Measurements from ENCODE around the gene IQGAP2. TPM values are rescaled to one million over a fixed set of nuclear protein-coding genes. Genes with fewer than 3 reads are reported as not detected.

The IQGAP2 gene
- total RNA-seq, 1 experiment from 2014 or later, result 0.59 TPM

GRCh38 chr5:76366596-76366995 lies 36.5 kb upstream of the IQGAP2 start:
- DNase-seq (ENCODE audit: low read depth, low spot score), result no peak
- intact Hi-C loops (cut with micrococcal nuclease; ENCODE audit: unreplicated experiment) (no loop called here), in situ Hi-C loops (cut with HindIII; ENCODE audit: low pct_unique_long_range_greater_than_20kb, low sequenced_read_pairs) (no loop called here)
- no peak for TF ChIP-seq POLR2AphosphoS5 (IDR thresholded peaks at IDR 0.05; ENCODE audit: low read depth, low read length)
- no peak for TF ChIP-seq CTCF (IDR thresholded peaks at IDR 0.05)
- TF ChIP-seq SIN3A (IDR thresholded peaks at IDR 0.05; ENCODE audit: borderline replicate concordance, insufficient read depth, low read depth, low read length), result no peak
- TF ChIP-seq, protein P1, sequence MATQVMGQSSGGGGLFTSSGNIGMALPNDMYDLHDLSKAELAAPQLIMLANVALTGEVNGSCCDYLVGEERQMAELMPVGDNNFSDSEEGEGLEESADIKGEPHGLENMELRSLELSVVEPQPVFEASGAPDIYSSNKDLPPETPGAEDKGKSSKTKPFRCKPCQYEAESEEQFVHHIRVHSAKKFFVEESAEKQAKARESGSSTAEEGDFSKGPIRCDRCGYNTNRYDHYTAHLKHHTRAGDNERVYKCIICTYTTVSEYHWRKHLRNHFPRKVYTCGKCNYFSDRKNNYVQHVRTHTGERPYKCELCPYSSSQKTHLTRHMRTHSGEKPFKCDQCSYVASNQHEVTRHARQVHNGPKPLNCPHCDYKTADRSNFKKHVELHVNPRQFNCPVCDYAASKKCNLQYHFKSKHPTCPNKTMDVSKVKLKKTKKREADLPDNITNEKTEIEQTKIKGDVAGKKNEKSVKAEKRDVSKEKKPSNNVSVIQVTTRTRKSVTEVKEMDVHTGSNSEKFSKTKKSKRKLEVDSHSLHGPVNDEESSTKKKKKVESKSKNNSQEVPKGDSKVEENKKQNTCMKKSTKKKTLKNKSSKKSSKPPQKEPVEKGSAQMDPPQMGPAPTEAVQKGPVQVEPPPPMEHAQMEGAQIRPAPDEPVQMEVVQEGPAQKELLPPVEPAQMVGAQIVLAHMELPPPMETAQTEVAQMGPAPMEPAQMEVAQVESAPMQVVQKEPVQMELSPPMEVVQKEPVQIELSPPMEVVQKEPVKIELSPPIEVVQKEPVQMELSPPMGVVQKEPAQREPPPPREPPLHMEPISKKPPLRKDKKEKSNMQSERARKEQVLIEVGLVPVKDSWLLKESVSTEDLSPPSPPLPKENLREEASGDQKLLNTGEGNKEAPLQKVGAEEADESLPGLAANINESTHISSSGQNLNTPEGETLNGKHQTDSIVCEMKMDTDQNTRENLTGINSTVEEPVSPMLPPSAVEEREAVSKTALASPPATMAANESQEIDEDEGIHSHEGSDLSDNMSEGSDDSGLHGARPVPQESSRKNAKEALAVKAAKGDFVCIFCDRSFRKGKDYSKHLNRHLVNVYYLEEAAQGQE (IDR thresholded peaks at IDR 0.05; ENCODE audit: insufficient read depth in 1 of 2, low read depth in 2 of 2, low read length in 1 of 2), result no peak
- TF ChIP-seq TCF7L2 (IDR thresholded peaks at IDR 0.05; ENCODE audit: low read depth, low read length), result no peak
- Histone ChIP-seq H3K27ac (ENCODE audit: low read length) (no peak overlapping the region), H3K4me1 (ENCODE audit: control insufficient read depth, insufficient read depth, low read length) (no peaks in the 10 kb centered on the region), H3K4me3 (ENCODE audit: low read depth in 2 of 2, low read length in 2 of 2) (no peak overlapping the region), H3K9me3 (ENCODE audit: control insufficient read depth, insufficient read depth, low read depth, low read length) (no peaks in the 10 kb centered on the region), H3K36me3 (ENCODE audit: control insufficient read depth, insufficient read depth, low read length) (no peaks in the 10 kb centered on the region), H3K27me3 (ENCODE audit: control insufficient read depth, insufficient read depth, low read length) (no peaks in the 10 kb centered on the region)
- no TSS peak for BruUV-seq (replicated peaks)
- no peak for ATAC-seq
- CTCF ChIA-PET, result interaction anchor here (0.5 kb wide), 1 partner anchor 96 kb away, joined by 5 read pairs; no protein-coding TSS in a partner anchor
- POLR2A ChIA-PET, result no interaction called here

DNA sequence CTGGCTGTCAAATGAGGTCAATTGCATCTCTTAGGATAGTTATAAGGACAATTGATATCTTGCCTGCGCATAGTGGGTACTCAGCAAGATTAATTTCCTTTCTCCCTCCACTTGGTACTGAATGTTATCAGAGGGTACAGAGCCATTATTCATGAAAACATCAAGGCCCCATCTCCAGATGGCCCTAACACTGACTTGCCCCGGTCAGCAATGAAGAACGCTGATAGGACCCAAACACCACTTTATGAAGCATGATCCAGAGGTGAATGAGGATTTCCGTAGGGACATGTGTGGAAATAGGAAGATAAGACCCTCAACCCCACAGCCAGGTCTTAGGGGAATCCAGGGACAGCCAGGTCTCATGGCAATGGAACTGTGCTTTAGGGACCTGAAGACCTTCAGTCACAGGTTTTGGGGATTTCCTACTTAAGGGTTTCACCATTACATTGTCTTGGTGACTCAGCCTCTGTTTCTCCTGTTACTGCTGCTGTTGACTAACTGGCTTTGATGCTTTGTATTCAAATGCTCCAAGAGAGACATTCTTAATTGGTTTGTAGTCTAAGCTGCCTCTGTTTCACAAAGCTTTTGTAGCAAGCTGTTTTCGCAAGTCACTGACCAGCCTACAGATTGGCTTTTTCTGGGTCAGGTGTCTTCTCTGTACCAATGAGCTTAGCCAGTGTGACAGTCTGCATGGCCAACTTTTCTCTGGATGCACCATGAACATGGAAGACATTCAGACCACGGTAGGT lies 35.3 kb upstream of the IQGAP2 start:
- TF ChIP-seq SIN3A (IDR thresholded peaks at IDR 0.05; ENCODE audit: borderline replicate concordance, insufficient read depth, low read depth, low read length) (no peak), TCF7L2 (IDR thresholded peaks at IDR 0.05; ENCODE audit: low read depth, low read length) (no peak), POLR2AphosphoS5 (IDR thresholded peaks at IDR 0.05; ENCODE audit: low read depth, low read length) (no peak), CTCF (IDR thresholded peaks at IDR 0.05) (no peak)
- TF ChIP-seq, protein P1 (IDR thresholded peaks at IDR 0.05; ENCODE audit: insufficient read depth in 1 of 2, low read depth in 2 of 2, low read length in 1 of 2), result no peak
- Histone ChIP-seq H3K27ac (ENCODE audit: low read length) (no peak overlapping the region), H3K36me3 (ENCODE audit: control insufficient read depth, insufficient read depth, low read length) (no peaks in the 10 kb centered on the region), H3K4me1 (ENCODE audit: control insufficient read depth, insufficient read depth, low read length) (peaks cover 4% of the 10 kb centered on the region; the same call in 1 of the 2 replicates), H3K4me3 (ENCODE audit: low read depth in 2 of 2, low read length in 2 of 2) (no peak overlapping the region), H3K27me3 (ENCODE audit: control insufficient read depth, insufficient read depth, low read length) (no peaks in the 10 kb centered on the region), H3K9me3 (ENCODE audit: control insufficient read depth, insufficient read depth, low read depth, low read length) (no peaks in the 10 kb centered on the region)
- POLR2A ChIA-PET, result no interaction called here
- CTCF ChIA-PET, result no interaction called here
- no peak for DNase-seq (ENCODE audit: low read depth, low spot score)
- no peak for ATAC-seq
- in situ Hi-C loops (cut with HindIII; ENCODE audit: low pct_unique_long_range_greater_than_20kb, low sequenced_read_pairs), result no loop called here
- no TSS peak for BruUV-seq (replicated peaks)
- intact Hi-C loops (cut with micrococcal nuclease; ENCODE audit: unreplicated experiment), result no loop called here
